Left ventricle myocardium inferior (tissue), 1 donor: ENCODE data around the gene LEMD2. TPM values are rescaled to one million over a fixed set of nuclear protein-coding genes. Genes with fewer than 3 reads are reported as not detected.

Experiments used
- DNase-seq: peaks from one replicate; pipeline ENCODE4 v3.0.0-alpha.2; 2020
- H3K27ac ChIP-seq: fragments of 200-600 bp; replicated peaks from 2 replicates; pipeline ENCODE4 v1.8.0; 2021
- H3K27me3 ChIP-seq: fragments of 200-600 bp; 2 replicates; pipeline ENCODE4 v1.8.0; 2021; ENCODE audit warnings: low read depth
- H3K36me3 ChIP-seq: fragments of 200-600 bp; 2 replicates; pipeline ENCODE4 v1.8.0; 2021
- H3K4me1 ChIP-seq: fragments of 200-600 bp; 2 replicates; pipeline ENCODE4 v1.8.0; 2021
- H3K4me3 ChIP-seq: fragments of 200-600 bp; 2 replicates; pipeline ENCODE4 v1.8.0; 2021; ENCODE audit warnings: mild to moderate bottlenecking, moderate library complexity
- H3K9me3 ChIP-seq: fragments of 200-600 bp; replicated peaks from 2 replicates; pipeline ENCODE4 v1.8.0; 2021
- intact Hi-C: fragments of 100-400 bp; cut with micrococcal nuclease; formaldehyde crosslinking; loops from one replicate; pipeline ENCODE4 v1.11.0; 2022
- total RNA-seq: library from RNA; stranded (reverse); fragmentation: NEBNext Ultra II Directional; extraction: Animal tissue kit (Norgen Biotek cat#: 25700); gene quantifications from one replicate; pipeline ENCODE4 v1.2.1, GENCODE V29; 2021
- TF ChIP-seq, protein P1 (sequence below): fragments of 200-600 bp; IDR thresholded peaks from 2 replicates; pipeline ENCODE4 v1.8.0; 2021; ENCODE audit warnings: antibody characterized with exemption, mild to moderate bottlenecking, borderline replicate concordance
- donor health status: DM: no; HTN: yes; CAD: no; lungs with severe emphysema.

Gene LEMD2
- total RNA-seq, 1 donor from 2014 or later = 22.2 TPM

DNA sequence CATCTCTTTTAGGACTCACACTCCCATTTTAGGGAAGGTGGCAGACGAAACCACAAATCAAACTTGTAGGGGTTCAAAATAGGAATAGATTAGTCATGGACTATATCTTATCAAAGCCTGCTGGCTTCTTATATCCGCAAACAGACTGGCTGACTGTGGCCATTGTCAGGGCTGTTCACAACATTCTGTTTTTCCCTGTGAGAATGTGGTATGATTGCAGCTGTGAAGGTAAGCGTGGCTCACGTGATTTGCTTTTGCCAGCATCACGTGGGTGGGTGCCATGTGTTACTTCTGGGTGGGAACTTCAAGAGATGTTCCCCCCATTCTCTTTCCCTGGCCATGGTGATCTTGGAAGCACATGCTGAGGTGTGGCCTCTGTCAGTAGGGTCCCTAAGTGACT lies 48.1 kb downstream of the LEMD2 start:
- Histone ChIP-seq H3K4me3 (peak overlapping the region; percentile 29), H3K27ac (peak overlapping the region; percentile 87), H3K9me3 (no peaks in the 10 kb centered on the region), H3K27me3 (no peaks in the 10 kb centered on the region), H3K4me1 (peaks cover 84% of the 10 kb centered on the region), H3K36me3 (peaks cover 12% of the 10 kb centered on the region)
- DNase-seq = no peak
- intact Hi-C loops = no loop called here
- TF ChIP-seq, protein P1, sequence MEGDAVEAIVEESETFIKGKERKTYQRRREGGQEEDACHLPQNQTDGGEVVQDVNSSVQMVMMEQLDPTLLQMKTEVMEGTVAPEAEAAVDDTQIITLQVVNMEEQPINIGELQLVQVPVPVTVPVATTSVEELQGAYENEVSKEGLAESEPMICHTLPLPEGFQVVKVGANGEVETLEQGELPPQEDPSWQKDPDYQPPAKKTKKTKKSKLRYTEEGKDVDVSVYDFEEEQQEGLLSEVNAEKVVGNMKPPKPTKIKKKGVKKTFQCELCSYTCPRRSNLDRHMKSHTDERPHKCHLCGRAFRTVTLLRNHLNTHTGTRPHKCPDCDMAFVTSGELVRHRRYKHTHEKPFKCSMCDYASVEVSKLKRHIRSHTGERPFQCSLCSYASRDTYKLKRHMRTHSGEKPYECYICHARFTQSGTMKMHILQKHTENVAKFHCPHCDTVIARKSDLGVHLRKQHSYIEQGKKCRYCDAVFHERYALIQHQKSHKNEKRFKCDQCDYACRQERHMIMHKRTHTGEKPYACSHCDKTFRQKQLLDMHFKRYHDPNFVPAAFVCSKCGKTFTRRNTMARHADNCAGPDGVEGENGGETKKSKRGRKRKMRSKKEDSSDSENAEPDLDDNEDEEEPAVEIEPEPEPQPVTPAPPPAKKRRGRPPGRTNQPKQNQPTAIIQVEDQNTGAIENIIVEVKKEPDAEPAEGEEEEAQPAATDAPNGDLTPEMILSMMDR = no peak

DNA sequence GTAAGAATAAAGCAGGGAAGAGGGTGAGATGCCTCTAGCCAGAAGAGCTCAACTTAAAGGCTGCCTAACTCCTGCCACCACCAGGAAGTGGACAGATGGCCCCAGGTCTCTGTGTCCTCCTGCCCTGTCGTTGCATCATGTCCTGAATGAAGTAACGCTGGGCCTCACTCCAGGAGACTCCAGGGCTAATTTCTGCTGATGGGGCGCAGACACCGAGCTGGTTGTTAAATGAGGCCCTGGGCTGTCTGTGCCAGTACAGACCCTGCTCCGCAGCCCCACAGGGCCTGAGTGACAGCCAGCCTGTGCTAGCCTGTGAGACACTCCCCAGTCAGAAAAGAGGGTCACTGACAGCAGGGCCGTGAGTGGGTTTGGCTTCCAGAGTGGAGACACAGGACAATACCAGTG lies 48.7 kb downstream of the LEMD2 start:
- TF ChIP-seq, protein P1 = no peak
- Histone ChIP-seq H3K36me3 (peaks cover 18% of the 10 kb centered on the region), H3K9me3 (no peaks in the 10 kb centered on the region), H3K27ac (peak overlapping the region; percentile 87), H3K27me3 (no peaks in the 10 kb centered on the region), H3K4me3 (peak overlapping the region; percentile 29), H3K4me1 (peaks cover 90% of the 10 kb centered on the region)
- DNase-seq = peak; percentile 50
- intact Hi-C loops = no loop called here

DNA sequence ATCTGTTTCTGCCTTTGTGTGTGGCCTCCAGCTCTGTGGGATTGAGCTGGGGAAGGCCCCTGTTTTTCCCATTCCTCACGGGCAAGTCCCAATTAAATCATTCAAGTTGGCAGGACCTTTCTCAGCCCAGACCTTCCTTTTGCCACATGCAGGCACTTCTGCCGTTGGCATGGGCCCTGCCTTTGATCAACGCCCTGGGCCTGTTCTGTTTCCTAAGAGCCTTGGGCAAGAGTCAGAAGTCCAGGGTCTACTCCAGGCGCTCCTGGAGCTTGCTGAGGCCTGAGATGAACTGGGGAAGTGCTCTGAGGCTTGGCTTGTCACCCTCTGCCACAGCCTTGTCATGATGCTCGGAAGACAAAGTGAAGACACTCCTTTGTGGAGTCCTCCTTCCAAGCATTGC lies 49.4 kb downstream of the LEMD2 start:
- intact Hi-C loops = no loop called here
- no peaks in the 10 kb centered on the region for H3K27me3 ChIP-seq
- H3K36me3 ChIP-seq = peaks cover 25% of the 10 kb centered on the region
- H3K27ac ChIP-seq = peak overlapping the region; percentile 87
- no peaks in the 10 kb centered on the region for H3K9me3 ChIP-seq
- H3K4me3 ChIP-seq = peak overlapping the region; percentile 29
- H3K4me1 ChIP-seq = peaks cover 93% of the 10 kb centered on the region
- DNase-seq = no peak
- TF ChIP-seq, protein P1 = no peak

DNA sequence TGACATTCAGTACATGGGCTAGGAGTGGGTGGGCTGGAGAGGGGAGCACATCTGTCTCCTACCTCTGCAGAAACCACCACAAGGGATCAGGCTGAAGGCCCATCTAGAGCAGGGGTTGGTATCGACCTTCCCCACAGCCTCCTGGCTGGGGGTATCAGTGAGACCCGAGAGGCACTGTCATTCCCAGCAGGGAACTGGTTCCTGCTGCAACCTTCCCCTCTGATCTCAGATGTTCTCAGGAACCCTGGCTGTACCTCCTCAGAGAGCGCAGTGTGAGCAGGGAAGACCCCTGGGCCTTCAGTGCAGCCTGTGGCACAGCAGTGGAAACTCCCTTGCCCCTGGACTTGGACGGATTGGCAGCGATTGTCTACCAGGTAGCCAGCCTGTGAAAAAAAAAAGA lies 50.1 kb downstream of the LEMD2 start:
- TF ChIP-seq, protein P1 = no peak
- Histone ChIP-seq H3K9me3 (no peaks in the 10 kb centered on the region), H3K36me3 (peaks cover 32% of the 10 kb centered on the region), H3K4me1 (peaks cover 95% of the 10 kb centered on the region), H3K4me3 (peak overlapping the region; percentile 29), H3K27me3 (no peaks in the 10 kb centered on the region), H3K27ac (peak overlapping the region; percentile 87)
- intact Hi-C loops = no loop called here
- DNase-seq = no peak

DNA sequence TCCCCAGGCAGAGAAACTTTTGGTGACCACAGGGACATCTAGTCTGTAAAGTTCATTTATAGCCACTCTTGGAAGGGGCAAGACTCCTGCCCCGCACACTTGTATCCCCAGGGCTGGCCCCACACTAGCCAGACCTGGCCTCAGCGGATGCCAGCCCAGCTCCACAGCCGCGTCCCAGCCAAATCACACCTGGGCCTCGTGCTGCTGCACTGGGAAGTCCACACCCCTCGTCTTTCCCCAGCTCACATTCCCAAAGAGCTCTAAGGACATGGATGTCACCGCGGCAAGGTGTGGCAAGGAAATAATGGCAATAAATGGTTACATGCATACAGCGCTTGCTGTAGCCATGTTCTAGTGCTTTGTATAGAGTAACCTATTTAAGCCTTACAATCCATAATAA lies 50.8 kb downstream of the LEMD2 start:
- Histone ChIP-seq H3K4me1 (peaks cover 96% of the 10 kb centered on the region), H3K36me3 (peaks cover 34% of the 10 kb centered on the region), H3K9me3 (no peaks in the 10 kb centered on the region), H3K27me3 (no peaks in the 10 kb centered on the region), H3K27ac (peak overlapping the region; percentile 87), H3K4me3 (peak overlapping the region; percentile 29)
- TF ChIP-seq, protein P1 = no peak
- DNase-seq = no peak
- intact Hi-C loops = no loop called here
